Activated CD4-positive, CD25-positive, alpha-beta regulatory T cell treated with anti-CD3 and anti-CD28 coated beads, Interleukin-2, amount 50 U/mL, for 24 hours (primary cell): Measurements from ENCODE around the gene MBP.

ENCODE experiments used
- ATAC-seq, 2 donors: fragments of 150-1000 bp; cut with Tn5 transposase; one replicate each; pipeline ENCODE4 v1.10.0; 2021; ENCODE audit warnings: mild to moderate bottlenecking in 1 of 2, moderate library complexity in 1 of 2

The MBP gene

GRCh38 chr18:77150588-77150987 is 18.0 kb upstream of the MBP start:
- ATAC-seq: no peak

DNA sequence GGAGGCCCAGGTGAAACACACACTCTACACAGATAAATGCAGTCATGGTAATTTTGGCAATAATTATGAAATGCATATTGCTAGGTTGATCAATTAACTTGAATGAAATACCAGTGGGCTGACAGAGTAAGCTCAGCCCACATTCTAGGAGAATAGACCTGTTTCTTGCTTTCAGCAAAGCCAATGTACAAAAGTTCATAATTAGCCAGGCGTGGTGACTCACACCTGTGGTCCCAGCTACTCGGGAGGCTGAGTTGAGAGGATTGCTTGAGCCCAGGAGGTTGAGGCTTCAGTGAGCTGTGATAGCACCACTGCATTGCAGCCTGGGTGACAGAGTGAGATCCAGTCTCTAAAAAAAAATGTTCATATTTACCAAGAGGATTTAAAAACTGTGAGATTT is 15.7 kb upstream of the MBP start:
- no peak for ATAC-seq

- ATAC-seq: peak; percentile 84 to 91
Observed at GRCh38 chr18:77147418-77147852, 14.9 kb upstream of the MBP start.

GRCh38 chr18:77146249-77147080 is 13.9 kb upstream of the MBP start:
- no peak for ATAC-seq

DNA sequence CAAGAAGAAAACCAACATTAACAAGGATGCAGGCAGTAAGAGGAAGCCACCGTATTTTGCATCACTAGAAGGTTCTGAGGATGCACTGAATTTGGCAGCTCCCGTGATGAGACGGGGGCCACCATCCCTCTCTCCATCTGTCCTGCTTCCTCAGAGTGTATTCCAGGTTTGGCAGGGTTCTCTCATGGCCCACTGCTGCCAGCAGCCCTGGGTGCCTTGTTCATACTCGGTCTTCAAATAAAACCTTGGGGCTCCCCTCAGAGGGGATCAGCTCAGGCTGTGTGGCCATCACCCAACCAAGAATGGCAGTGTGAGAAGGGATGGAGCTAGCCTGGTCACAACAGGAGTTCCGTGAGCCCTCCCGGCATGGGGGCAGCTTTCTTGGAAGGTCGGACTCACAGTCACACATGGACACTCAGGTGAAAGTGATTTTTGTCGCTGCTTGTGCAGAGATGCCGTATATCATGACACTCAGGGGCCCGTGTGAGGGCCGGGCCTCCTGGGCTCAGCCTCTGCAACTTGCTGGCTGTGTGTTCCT is 12.8 kb upstream of the MBP start:
- ATAC-seq: no peak

GRCh38 chr18:77144451-77145118 is 12.0 kb upstream of the MBP start:
- ATAC-seq: no peak

DNA sequence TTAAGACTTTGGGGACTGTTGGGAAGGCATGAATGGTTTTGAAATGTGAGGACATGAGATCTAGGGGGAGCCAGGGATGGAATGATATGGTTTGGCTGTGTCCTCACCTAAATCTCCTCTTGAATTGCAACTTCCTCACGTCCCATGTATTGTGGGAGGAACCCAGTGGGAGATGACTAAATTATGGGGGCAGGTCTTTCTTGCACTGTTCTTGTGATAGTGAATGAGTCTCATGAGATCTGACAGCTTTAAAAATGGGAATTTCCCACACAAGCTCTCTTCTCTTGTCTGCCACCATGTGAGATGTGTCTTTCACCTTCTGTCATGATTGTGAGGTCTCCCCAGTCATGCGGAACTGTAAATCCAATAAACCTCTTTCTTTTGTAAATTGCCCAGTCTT is 11.5 kb upstream of the MBP start:
- no peak for ATAC-seq

GRCh38 chr18:77143196-77143595 is 10.6 kb upstream of the MBP start:
- ATAC-seq: no peak

- ATAC-seq: no peak
Observed at GRCh38 chr18:77141401-77142118, 9.0 kb upstream of the MBP start.

GRCh38 chr18:77140439-77141109 is 8.0 kb upstream of the MBP start:
- ATAC-seq: peak; percentile 87 to 89

GRCh38 chr18:77140030-77140429 is 7.4 kb upstream of the MBP start:
- no peak for ATAC-seq

- ATAC-seq: no peak
Observed at GRCh38 chr18:77139619-77140018, 7.0 kb upstream of the MBP start.

- ATAC-seq: no peak
Observed at GRCh38 chr18:77138270-77138669, 5.7 kb upstream of the MBP start.

DNA sequence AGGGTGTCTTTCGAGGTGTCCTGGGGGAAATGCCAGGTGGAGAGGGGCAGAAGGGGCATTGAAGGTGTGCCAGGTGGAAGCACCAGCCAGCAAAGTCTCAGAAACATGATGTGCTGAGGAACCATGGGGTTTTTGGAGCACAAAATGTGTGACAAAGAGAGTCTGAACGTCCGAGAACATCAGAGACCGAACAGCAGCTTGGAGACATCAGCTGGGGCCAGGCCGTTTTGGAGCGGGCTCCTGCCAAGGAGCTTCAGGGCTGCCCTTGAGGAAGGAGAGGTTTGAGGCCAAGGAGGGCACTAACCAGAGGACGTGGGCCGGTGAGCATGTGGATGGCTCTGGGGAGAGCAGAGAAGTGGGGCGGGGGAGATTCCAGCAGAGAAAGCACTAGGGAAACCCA is 5.3 kb upstream of the MBP start:
- ATAC-seq: no peak

DNA sequence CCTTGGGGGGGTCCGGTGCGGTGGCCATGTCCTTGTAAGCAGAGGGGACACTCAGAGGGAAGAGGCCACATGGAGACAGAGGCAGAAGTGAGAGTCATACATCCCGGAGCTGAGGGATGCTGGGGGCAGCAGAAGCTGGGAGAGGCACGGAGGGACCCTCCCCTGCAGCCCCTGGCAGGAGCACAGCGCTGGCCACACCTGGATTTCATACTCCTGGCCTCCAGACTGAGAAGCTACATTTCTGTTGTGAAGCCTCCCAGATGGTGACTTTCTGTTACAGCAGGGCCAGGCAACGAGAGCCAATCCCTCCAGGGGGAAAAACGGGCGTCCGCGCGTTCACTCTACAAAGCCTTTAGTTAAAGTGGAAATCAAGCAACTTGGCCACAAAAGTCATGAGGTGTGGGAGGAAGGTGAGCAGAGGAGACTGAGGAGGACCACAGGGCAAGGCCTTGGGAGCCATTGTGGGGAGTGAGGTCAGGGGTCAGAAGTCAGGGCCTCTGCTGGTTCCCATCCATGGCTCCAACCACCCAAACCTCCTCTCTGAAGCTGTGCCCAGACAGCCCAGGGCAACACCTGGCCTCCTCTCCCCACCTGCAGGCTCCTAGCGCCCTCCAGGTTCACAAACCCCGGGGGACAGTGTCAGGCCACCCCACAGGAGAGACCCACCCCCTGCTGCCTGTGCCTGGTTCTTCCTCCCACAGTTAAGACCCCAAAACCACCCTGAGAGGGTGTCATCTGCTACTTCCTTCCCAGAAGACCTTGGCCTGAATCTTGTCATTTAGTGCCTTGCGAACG is 4.5 kb upstream of the MBP start:
- no peak for ATAC-seq

DNA sequence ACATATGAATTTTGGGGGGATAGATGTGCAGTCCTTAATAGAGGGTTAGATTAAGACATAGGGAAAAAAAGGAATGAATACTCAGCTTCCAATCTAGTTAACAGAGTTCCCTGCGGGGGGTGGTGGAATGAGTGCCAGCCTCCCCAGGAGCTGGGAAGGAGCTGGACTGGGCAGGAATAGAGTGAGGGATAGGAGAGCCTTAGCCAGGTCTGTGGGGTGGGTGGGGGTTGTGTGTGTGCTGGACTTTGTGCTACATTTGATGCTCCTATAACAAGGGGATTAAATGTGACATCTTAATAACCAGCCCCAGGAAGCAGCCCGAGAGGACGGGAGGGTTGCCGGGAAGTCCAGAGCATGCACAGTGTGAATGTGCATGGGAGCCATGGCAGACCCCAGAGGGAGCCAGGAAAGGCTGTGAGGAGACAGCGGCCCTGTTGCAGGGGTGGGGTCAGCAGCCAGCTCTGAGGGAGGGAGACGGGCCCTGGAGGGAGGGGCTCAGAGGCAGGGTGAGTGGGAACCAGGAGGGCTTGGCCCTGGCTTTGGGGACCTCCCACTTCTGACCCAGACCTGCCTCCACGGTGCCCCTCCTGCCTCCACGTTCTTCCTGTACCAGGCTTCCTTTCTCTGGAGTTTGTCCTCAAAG is 3.6 kb upstream of the MBP start:
- no peak for ATAC-seq

DNA sequence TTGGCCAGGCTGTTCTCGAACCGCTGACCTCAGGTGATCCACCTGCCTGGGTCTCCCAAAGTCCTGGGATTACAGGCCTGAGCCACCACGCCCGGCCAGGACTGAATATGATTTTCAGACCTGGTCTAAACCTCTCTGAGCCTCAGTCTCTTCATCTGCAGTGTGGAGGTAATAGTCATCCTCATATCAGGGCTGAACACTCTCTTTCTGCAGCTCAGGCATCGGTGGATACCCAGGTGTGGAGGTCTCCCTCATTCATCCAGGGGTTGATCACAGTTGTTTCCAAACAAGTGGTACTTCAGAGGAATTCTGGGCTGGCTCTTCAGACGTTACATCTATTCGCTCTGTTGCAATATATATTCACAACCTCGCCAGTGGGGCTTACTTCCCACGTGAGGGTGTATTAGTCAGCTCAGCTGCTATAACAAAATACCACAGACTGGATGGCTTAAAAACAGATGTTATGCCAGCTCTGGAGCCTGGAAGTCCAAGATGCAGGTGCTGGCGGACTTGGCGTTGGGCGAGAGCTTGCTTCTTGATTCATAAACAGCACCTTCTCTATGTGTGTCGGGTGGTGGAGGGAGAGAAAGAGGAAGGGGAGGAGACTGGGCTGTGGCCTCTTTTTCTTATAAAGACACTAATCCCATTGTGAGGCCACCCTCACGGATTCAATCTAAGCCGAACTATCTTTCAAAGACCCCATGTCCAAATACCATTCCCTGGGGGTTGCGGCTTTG is 2.9 kb upstream of the MBP start:
- no peak for ATAC-seq

- ATAC-seq: no peak
Observed at GRCh38 chr18:77134611-77135010, 2.0 kb upstream of the MBP start.

DNA sequence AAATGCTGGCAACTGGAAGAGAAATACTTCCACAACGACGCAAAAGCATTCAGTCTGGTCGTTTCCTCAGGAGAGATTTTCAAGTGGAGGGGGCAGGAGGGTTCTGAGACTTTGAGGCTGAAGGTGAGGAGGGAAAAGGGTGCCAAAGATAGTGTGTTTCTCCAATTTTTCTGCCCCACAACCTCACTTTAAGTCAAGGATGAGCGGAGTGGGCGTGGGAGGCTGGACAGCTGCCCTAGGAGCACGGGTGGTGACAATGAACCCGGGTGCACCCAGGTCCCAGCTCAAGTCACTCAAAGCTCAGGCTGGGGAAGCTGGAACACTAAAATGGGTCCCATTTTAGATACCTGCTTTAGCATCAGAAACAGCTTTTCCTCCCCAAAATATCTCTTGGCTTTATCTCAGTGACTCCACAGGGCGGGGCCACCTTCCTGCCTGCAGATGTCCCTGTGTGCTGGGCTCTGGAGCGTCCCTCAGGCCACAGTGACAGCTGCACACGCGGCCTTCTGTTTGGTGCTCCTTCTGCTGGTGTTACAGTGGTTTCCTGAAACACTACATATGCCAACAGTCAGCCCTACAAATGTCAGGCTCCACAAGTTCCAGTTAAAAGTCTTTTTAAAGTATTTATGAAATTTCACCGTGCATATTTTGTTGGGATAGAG is 1.4 kb upstream of the MBP start:
- ATAC-seq: no peak
